ENCODE data around the gene TGFBR3. TPM values are rescaled to one million over a fixed set of nuclear protein-coding genes. Genes with fewer than 3 reads are reported as not detected.

TGFBR3 gene
- total and polyA plus RNA-seq, 9 donors = 92.4 to 442 (median 165) TPM

DNA sequence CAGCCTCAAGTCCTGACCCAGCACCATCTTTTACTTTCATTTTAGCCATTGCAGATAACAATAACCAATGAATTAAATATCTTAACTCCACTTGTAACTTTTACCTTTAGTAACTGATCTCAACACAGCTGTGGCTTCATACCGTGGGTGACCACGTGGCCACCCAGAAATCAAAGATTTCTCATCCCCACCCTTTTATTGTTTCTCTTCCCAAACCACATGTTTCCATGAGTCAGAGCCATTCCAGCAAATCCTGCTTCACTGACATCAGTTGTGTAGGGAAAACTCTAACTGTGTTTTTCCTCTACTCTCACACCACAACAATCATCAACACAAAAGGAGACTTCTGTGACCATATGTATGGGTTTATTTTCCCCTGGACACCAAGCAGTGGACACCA, 38.2 kb upstream of the TGFBR3 start:
- 28 to 49% (median 32%) methylated on average over 2 of the region's 2 CpGs for WGBS, 3 donors
- Histone ChIP-seq H3K27ac (no peak overlapping the region), H3K27me3 (no peaks in the 10 kb centered on the region), H3K4me1 (ENCODE audit: insufficient read depth) (no peaks in the 10 kb centered on the region), H3K36me3 (no peaks in the 10 kb centered on the region), H3K9me3 (no peaks in the 10 kb centered on the region), H3K4me3 (no peak overlapping the region)
- intact Hi-C loops (cut with DNase I) = loop anchor here in 1 of 4 donors (10.0 kb wide), 1 partner anchor 371 kb away; the partner anchor contains the start of genes GLMN and RPAP2
- DNase-seq = no peak
- TF ChIP-seq EP300 (IDR thresholded peaks at IDR 0.05) (no peak), POLR2A (IDR thresholded peaks at IDR 0.05) (no peak)
- TF ChIP-seq, protein P1, sequence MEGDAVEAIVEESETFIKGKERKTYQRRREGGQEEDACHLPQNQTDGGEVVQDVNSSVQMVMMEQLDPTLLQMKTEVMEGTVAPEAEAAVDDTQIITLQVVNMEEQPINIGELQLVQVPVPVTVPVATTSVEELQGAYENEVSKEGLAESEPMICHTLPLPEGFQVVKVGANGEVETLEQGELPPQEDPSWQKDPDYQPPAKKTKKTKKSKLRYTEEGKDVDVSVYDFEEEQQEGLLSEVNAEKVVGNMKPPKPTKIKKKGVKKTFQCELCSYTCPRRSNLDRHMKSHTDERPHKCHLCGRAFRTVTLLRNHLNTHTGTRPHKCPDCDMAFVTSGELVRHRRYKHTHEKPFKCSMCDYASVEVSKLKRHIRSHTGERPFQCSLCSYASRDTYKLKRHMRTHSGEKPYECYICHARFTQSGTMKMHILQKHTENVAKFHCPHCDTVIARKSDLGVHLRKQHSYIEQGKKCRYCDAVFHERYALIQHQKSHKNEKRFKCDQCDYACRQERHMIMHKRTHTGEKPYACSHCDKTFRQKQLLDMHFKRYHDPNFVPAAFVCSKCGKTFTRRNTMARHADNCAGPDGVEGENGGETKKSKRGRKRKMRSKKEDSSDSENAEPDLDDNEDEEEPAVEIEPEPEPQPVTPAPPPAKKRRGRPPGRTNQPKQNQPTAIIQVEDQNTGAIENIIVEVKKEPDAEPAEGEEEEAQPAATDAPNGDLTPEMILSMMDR (IDR thresholded peaks at IDR 0.05) = no peak

DNA sequence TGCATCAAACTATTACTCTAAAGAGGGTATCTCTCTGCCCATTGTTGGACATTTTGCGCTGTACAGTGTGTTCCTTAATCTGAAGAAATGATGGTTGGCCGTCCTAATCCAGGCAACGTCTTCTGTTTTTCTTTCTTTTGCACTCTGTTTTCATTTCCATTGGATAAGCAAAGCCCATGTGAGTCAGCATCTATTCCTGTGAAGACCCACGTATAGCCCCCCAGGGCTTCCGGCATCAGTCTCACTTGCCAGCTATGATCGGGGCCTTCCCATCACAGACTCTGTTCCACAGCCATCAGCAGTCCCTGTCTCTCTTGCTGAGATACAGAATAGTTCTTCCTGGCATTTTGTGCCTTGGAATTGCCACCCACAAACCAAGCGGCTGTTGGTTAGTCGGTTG, 34.0 kb upstream of the TGFBR3 start:
- Histone ChIP-seq H3K27me3 (no peaks in the 10 kb centered on the region), H3K27ac (no peak overlapping the region), H3K4me3 (no peak overlapping the region), H3K4me1 (ENCODE audit: insufficient read depth) (no peaks in the 10 kb centered on the region), H3K9me3 (no peaks in the 10 kb centered on the region), H3K36me3 (no peaks in the 10 kb centered on the region)
- intact Hi-C loops (cut with DNase I) = loop anchor here in 1 of 4 donors (10.0 kb wide), 1 partner anchor 375 kb away; the partner anchor contains the start of genes GLMN and RPAP2
- no peak for DNase-seq
- TF ChIP-seq, protein P1 (IDR thresholded peaks at IDR 0.05) = no peak
- TF ChIP-seq POLR2A (IDR thresholded peaks at IDR 0.05) (no peak), EP300 (IDR thresholded peaks at IDR 0.05) (no peak)
- WGBS, 3 donors = 67 to 85% (median 78%) methylated on average over 8 of the region's 8 CpGs

DNA sequence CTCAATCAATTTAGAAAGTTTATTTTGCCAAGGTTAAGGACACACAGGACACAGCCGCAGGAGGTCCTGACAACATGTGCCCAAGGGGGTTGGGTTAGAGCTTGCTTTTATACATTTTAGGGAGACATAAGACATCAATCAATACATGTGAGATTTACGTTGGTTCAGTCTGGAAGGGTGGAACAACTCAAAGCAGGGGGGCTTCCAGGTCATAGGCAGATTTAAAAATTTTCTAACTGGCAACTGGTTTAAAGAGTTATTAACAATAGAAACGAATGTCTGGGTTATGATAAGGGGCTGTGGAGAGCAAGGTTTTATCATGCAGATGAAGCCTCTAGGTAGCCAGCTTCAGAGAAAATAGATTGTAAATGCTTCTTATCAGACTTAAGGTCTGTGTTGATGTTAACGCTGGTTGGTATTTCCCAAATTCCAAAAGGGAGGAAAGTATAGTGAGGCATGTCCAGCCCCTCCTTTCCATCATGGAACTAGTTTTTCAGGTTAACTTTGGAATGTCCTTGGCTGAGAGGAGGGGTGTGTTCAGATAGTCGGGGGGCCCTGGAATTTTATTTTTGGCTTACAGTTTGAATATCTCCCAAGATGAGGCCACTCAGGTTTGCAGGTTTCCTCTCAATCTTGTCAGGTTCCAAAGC, 31.0 kb upstream of the TGFBR3 start:
- no peaks in the 10 kb centered on the region for H3K9me3 ChIP-seq
- H3K4me1 ChIP-seq (ENCODE audit: insufficient read depth) = no peaks in the 10 kb centered on the region
- H3K4me3 ChIP-seq = no peak overlapping the region
- DNase-seq = no peak
- TF ChIP-seq POLR2A (IDR thresholded peaks at IDR 0.05) (no peak), EP300 (IDR thresholded peaks at IDR 0.05) (no peak)
- TF ChIP-seq, protein P1 (IDR thresholded peaks at IDR 0.05) = no peak
- 52 to 67% (median 55%) methylated on average over 5 of the region's 5 CpGs for WGBS, 3 donors
- no peaks in the 10 kb centered on the region for H3K27me3 ChIP-seq
- intact Hi-C loops (cut with DNase I) = no loop called here
- H3K36me3 ChIP-seq = no peaks in the 10 kb centered on the region
- no peak overlapping the region for H3K27ac ChIP-seq

DNA sequence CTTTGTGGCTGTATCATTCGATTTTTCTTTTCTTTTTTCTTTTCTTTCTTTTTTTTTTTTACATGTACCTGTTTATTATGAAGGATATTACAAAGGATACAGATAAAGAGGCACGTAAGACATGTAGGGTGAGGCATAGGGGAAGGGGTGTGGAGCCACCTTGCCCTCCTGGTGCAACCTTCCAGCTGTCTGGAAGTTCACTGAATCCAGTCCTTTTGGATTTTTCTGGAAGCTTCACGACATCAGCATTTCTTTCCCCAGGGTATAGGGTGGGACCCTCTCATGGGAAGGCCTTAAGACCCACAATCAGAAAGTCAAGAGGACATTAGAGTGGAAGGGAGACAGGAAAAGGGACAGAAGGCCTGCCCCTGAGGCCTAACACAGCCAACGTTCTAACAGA, 30.1 kb upstream of the TGFBR3 start:
- no peak for DNase-seq
- intact Hi-C loops (cut with DNase I) = no loop called here
- no peaks in the 10 kb centered on the region for H3K27me3 ChIP-seq
- H3K27ac ChIP-seq = no peak overlapping the region
- no peaks in the 10 kb centered on the region for H3K36me3 ChIP-seq
- WGBS, 3 donors = 75 to 87% (median 86%) methylated on average over 4 of the region's 4 CpGs
- TF ChIP-seq POLR2A (IDR thresholded peaks at IDR 0.05) = no peak
- no peak for TF ChIP-seq EP300 (IDR thresholded peaks at IDR 0.05)
- TF ChIP-seq, protein P1 (IDR thresholded peaks at IDR 0.05) = no peak
- no peaks in the 10 kb centered on the region for H3K4me1 ChIP-seq (ENCODE audit: insufficient read depth)
- no peak overlapping the region for H3K4me3 ChIP-seq
- H3K9me3 ChIP-seq = no peaks in the 10 kb centered on the region
